GM18502 (cell line): ENCODE measurements around the gene EGLN1.
"Not testable (repeated sequence)": the region's sequence is repeated elsewhere in the genome, so short reads cannot be mapped to it uniquely, and the experiment has no call there.

Experiments
- ATAC-seq: cut with Tn5 transposase; IDR thresholded peaks from one replicate; pipeline ENCODE4 v1.9.1; 2021; ENCODE audit warnings: mild to moderate bottlenecking; ENCODE audit not compliant: unreplicated experiment, poor library complexity

EGLN1 gene

GRCh38 chr1:231421971-231422797, at the start of gene EGLN1:
EGLN1 (minus strand) TSS chr1:231422287; CDS start chr1:231421888, 399 bp downstream.
- peak; percentile 84 for ATAC-seq

- ATAC-seq = not testable (repeated sequence)
These were observed 49.4 kb upstream of the EGLN1 start for GRCh38 chr1:231471500-231471899.

- not testable (repeated sequence) for ATAC-seq
These were observed 48.9 kb upstream of the EGLN1 start for GRCh38 chr1:231471027-231471426.

- no peak for ATAC-seq
These were observed 45.9 kb upstream of the EGLN1 start for GRCh38 chr1:231467986-231468385.

- ATAC-seq = peak; percentile 61
These were observed 43.0 kb upstream of the EGLN1 start for GRCh38 chr1:231465051-231465450.

- no peak for ATAC-seq
These were observed 41.5 kb upstream of the EGLN1 start for GRCh38 chr1:231463541-231463940.

GRCh38 chr1:231460614-231461013, 38.5 kb upstream of the EGLN1 start:
- ATAC-seq = peak; percentile 76

GRCh38 chr1:231459438-231459837, 37.4 kb upstream of the EGLN1 start:
- not testable (repeated sequence) for ATAC-seq

- not testable (repeated sequence) for ATAC-seq
These were observed 35.9 kb upstream of the EGLN1 start for GRCh38 chr1:231457956-231458355.

- not testable (repeated sequence) for ATAC-seq
These were observed 32.0 kb upstream of the EGLN1 start for GRCh38 chr1:231454133-231454532.

- ATAC-seq = no peak
These were observed 24.1 kb upstream of the EGLN1 start for GRCh38 chr1:231446138-231446537.

- no peak for ATAC-seq
These were observed 22.0 kb upstream of the EGLN1 start for GRCh38 chr1:231444059-231444458.

- no peak for ATAC-seq
These were observed 21.3 kb upstream of the EGLN1 start for GRCh38 chr1:231443363-231443762.

- no peak for ATAC-seq
These were observed 20.6 kb upstream of the EGLN1 start for GRCh38 chr1:231442735-231443134.

- ATAC-seq = no peak
These were observed 10.9 kb upstream of the EGLN1 start for GRCh38 chr1:231432996-231433395.

GRCh38 chr1:231431665-231432415, 9.8 kb upstream of the EGLN1 start:
- ATAC-seq = no peak

- not testable (repeated sequence) for ATAC-seq
These were observed 8.7 kb upstream of the EGLN1 start for GRCh38 chr1:231430678-231431352.

GRCh38 chr1:231428377-231428776, 6.3 kb upstream of the EGLN1 start:
- no peak for ATAC-seq

GRCh38 chr1:231424950-231425805, 3.1 kb upstream of the EGLN1 start:
- ATAC-seq = no peak

GRCh38 chr1:231423648-231424047, 1.6 kb upstream of the EGLN1 start:
- no peak for ATAC-seq
